ENCODE results near the gene ATP5ME. TPM values are rescaled to one million over a fixed set of nuclear protein-coding genes. Genes with fewer than 3 reads are reported as not detected.

Gene ATP5ME
- total RNA-seq, 1 experiment from 2014 or later: 330 TPM

- H3K4me3 ChIP-seq (replicated peaks in 1 of 2; ENCODE audit: low read depth in 1 of 2, low read length in 2 of 2): no peak overlapping the region
- no peaks in the 10 kb centered on the region for H3K36me3 ChIP-seq (ENCODE audit: control insufficient read depth in 1 of 2, insufficient read depth in 2 of 2, low read length in 2 of 2)
- ChIA-PET RAD21 (ENCODE audit: low non-redundant PET in 1 of 2, low total read pairs in 2 of 2, uncharacterized antibody in 2 of 2, unreplicated experiment in 2 of 2) (no interaction called here), POLR2A (no interaction called here), CTCF (no interaction called here)
- H2AFZ ChIP-seq (ENCODE audit: low read depth, low read length, poor library complexity, severe bottlenecking): no peak overlapping the region
- intact Hi-C loops (cut with micrococcal nuclease): no loop called here
- H3K9me3 ChIP-seq (ENCODE audit: control insufficient read depth in 1 of 2, insufficient read depth in 1 of 2, low read depth in 1 of 2, low read length in 2 of 2): no peaks in the 10 kb centered on the region; a peak in 1 of 4 replicates
- H3K27me3 ChIP-seq (ENCODE audit: insufficient read depth, low read length): no peaks in the 10 kb centered on the region
- no peaks in the 10 kb centered on the region for H4K20me1 ChIP-seq (ENCODE audit: insufficient read depth)
- TF ChIP-seq POLR2A (IDR thresholded peaks at IDR 0.05; ENCODE audit: borderline replicate concordance, extremely low read depth, insufficient read depth, insufficient read length) (no peak), EZH2phosphoT487 (IDR thresholded peaks at IDR 0.05; ENCODE audit: borderline replicate concordance) (no peak), ZBTB33 (IDR thresholded peaks at IDR 0.05; ENCODE audit: extremely low read depth, insufficient replicate concordance, low read length) (no peak), YY1 (IDR thresholded peaks at IDR 0.05; ENCODE audit: extremely low read depth, insufficient replicate concordance, low read depth, low read length) (no peak), ZNF274 (IDR thresholded peaks at IDR 0.05; ENCODE audit: low read depth, low read length) (no peak), TCF7L2 (IDR thresholded peaks at IDR 0.05; ENCODE audit: borderline replicate concordance, extremely low read depth, insufficient read depth, insufficient read length) (no peak), JUND (IDR thresholded peaks at IDR 0.05) (no peak), CBX3 (IDR thresholded peaks at IDR 0.05; ENCODE audit: low read depth) (no peak), CTCF (IDR thresholded peaks at IDR 0.05 in 2 of 3, conservative IDR thresholded peaks at IDR 0.05 in 1 of 3; ENCODE audit: borderline replicate concordance in 1 of 3, insufficient read depth in 1 of 3, low read depth in 2 of 3, low read length in 2 of 3) (no peak), CEBPB (IDR thresholded peaks at IDR 0.05; ENCODE audit: low read depth) (no peak), FOSL1 (IDR thresholded peaks at IDR 0.05; ENCODE audit: low read depth) (no peak), REST (IDR thresholded peaks at IDR 0.05; ENCODE audit: low read depth) (no peak), RAD21 (IDR thresholded peaks at IDR 0.05; ENCODE audit: low read depth) (no peak), SIN3A (IDR thresholded peaks at IDR 0.05; ENCODE audit: low read depth) (no peak), ATF3 (IDR thresholded peaks at IDR 0.05) (no peak), SP1 (IDR thresholded peaks at IDR 0.05; ENCODE audit: low read depth) (no peak), POLR2AphosphoS5 (IDR thresholded peaks at IDR 0.05; ENCODE audit: low read depth, low read length) (no peak), SRF (IDR thresholded peaks at IDR 0.05; ENCODE audit: low read depth) (no peak), MAX (IDR thresholded peaks at IDR 0.05) (no peak)
- BruUV-seq (replicated peaks): no TSS peak
- H3K9me2 ChIP-seq (ENCODE audit: insufficient read depth): no peaks in the 10 kb centered on the region
- no peak overlapping the region for H3K27ac ChIP-seq (ENCODE audit: low read depth, low read length)
- DNase-seq (ENCODE audit: low read depth, low spot score): no peak
- no peaks in the 10 kb centered on the region for H3K4me1 ChIP-seq (ENCODE audit: control insufficient read depth in 1 of 2, insufficient read depth in 2 of 2, low read length in 2 of 2)
- H3K9ac ChIP-seq (ENCODE audit: low read length): no peak overlapping the region
- H3K4me2 ChIP-seq (ENCODE audit: low read length): no peak overlapping the region
- H3K79me2 ChIP-seq (ENCODE audit: insufficient read depth, low read length): no peaks in the 10 kb centered on the region
- ATAC-seq: no peak
Observed at GRCh38 chr4:629915-630641, 44.0 kb downstream of the ATP5ME start.
